A673 (cell line): ENCODE measurements around the gene POM121L12. TPM values are rescaled to one million over a fixed set of nuclear protein-coding genes. Genes with fewer than 3 reads are reported as not detected.

Source experiments
- BruUV-seq: library from RNA; stranded (reverse); fragments of 400-500 nt; replicated peaks from 2 replicates; lab custom pipeline; 2021; lab: Mats Ljungman, UMichigan
- CTCF ChIA-PET: fragments of 300-600 bp; sonication (Branson Sonifier 250); formaldehyde crosslinking; loops from one replicate; lab custom pipeline; 2022; ENCODE audit warnings: antibody characterized with exemption; lab: Charles Lee
- POLR2A ChIA-PET: fragments of 300-600 bp; sonication (Branson Sonifier 250); formaldehyde crosslinking; loops from one replicate; lab custom pipeline; 2022; ENCODE audit warnings: antibody characterized with exemption; ENCODE audit not compliant: low non-redundant PET; lab: Charles Lee
- DNase-seq: peaks from one replicate; pipeline ENCODE4 v3.0.0-alpha.2; 2015; ENCODE audit warnings: low spot score
- H3K27ac ChIP-seq: fragments of 200-600 bp; sonication (generic); 2 replicates; pipeline ENCODE4 v1.5.1; 2016; ENCODE audit warnings: mixed run types, low read depth, mild to moderate bottlenecking, mixed read lengths, antibody characterized with exemption, low read length; ENCODE audit not compliant: poor library complexity, severe bottlenecking
- H3K27me3 ChIP-seq: fragments of 200-600 bp; sonication (generic); replicated peaks from 2 replicates; pipeline ENCODE4 v1.6.1; 2017; ENCODE audit warnings: mixed run types, low read depth, mild to moderate bottlenecking, mixed read lengths, antibody characterized with exemption, low read length; ENCODE audit not compliant: insufficient read depth, poor library complexity
- H3K36me3 ChIP-seq: fragments of 200-600 bp; sonication (generic); 2 replicates; pipeline ENCODE4 v1.6.1; 2016; ENCODE audit warnings: mixed run types, mild to moderate bottlenecking, mixed read lengths, antibody characterized with exemption, low read length; ENCODE audit not compliant: insufficient read depth, poor library complexity, severe bottlenecking
- H3K4me1 ChIP-seq: fragments of 200-600 bp; sonication (generic); 2 replicates; pipeline ENCODE4 v1.6.1; 2017; ENCODE audit warnings: mixed run types, mild to moderate bottlenecking, mixed read lengths, antibody characterized with exemption, low read length; ENCODE audit not compliant: insufficient read depth, poor library complexity, severe bottlenecking
- H3K4me3 ChIP-seq: fragments of 200-600 bp; sonication (generic); 2 replicates; pipeline ENCODE4 v1.5.1; 2016; ENCODE audit warnings: low read depth, mixed run types, mild to moderate bottlenecking, mixed read lengths, low read length; ENCODE audit not compliant: poor library complexity, severe bottlenecking
- H3K9me3 ChIP-seq: fragments of 200-600 bp; sonication (generic); 2 replicates; pipeline ENCODE4 v1.6.1; 2016; ENCODE audit warnings: mixed run types, low read depth, mild to moderate bottlenecking, mixed read lengths, antibody characterized with exemption, low read length; ENCODE audit not compliant: poor library complexity, severe bottlenecking
- CTCF ChIP-seq: fragments of 300-800, 200-600 bp; sonication (generic); conservative IDR thresholded peaks from 2 replicates; pipeline ENCODE4 v1.5.1; 2017; ENCODE audit warnings: low read depth, mild to moderate bottlenecking, antibody characterized with exemption, low read length, moderate library complexity, mixed read lengths
- EZH2 ChIP-seq: fragments of 200-600 bp; sonication (generic); IDR thresholded peaks from 2 replicates; pipeline ENCODE4 v1.6.1; 2017; ENCODE audit warnings: borderline replicate concordance, low read depth, mild to moderate bottlenecking, mixed read lengths, antibody characterized with exemption, low read length; ENCODE audit not compliant: poor library complexity, severe bottlenecking
- intact Hi-C: fragments of 100-400 bp; cut with micrococcal nuclease; formaldehyde crosslinking; loops from one replicate; pipeline ENCODE4 v1.10.0; 2022; ENCODE audit not compliant: unreplicated experiment
- total RNA-seq: library from RNA; stranded (reverse); gene quantifications from 2 replicates; pipeline ENCODE4 v1.2.3, GENCODE V29; 2021

POM121L12 gene
- total RNA-seq, 1 experiment from 2014 or later, result not detected

DNA sequence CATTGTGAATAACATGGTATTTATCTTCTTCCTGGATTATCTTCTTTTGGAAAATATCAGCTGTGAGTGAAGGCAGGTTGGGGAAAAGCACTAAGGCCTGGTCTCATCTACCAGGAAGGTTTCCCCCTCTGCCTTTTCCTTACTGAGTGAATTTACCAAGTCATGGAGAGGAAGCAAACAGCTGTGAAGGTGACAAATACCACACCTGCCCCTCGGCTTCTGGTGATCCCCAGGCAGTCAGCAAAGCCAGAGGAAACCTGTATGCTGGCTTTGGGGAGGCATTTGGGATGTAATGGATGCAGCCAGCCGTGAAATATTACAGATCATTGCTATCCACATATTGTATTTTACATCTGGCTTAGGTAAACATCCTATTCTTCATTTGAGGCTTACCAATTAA lies 24.2 kb downstream of the POM121L12 start:
- no peak for DNase-seq
- Histone ChIP-seq H3K9me3 (peaks cover 61% of the 10 kb centered on the region), H3K4me3 (no peak overlapping the region), H3K27me3 (no peaks in the 10 kb centered on the region), H3K4me1 (no peaks in the 10 kb centered on the region), H3K36me3 (no peaks in the 10 kb centered on the region), H3K27ac (no peak overlapping the region)
- no TSS peak for BruUV-seq
- POLR2A ChIA-PET, result interaction anchor here (0.6 kb wide), 1 partner anchor 697 kb away, joined by 3 read pairs; no protein-coding TSS in a partner anchor
- TF ChIP-seq CTCF (no peak), EZH2 (no peak)
- intact Hi-C loops, result no loop called here
- CTCF ChIA-PET, result no interaction called here

GRCh38 chr7:53060066-53060465 lies 24.6 kb downstream of the POM121L12 start:
- ChIA-PET CTCF (no interaction called here), POLR2A (interaction anchor here (0.6 kb wide), 1 partner anchor 696 kb away, joined by 3 read pairs; no protein-coding TSS in a partner anchor)

GRCh38 chr7:53062796-53063195 lies 27.4 kb downstream of the POM121L12 start:
- Histone ChIP-seq H3K36me3 (no peaks in the 10 kb centered on the region), H3K27ac (no peak overlapping the region), H3K9me3 (peaks cover 56% of the 10 kb centered on the region), H3K27me3 (no peaks in the 10 kb centered on the region), H3K4me1 (no peaks in the 10 kb centered on the region), H3K4me3 (no peak overlapping the region)
- ChIA-PET CTCF (no interaction called here), POLR2A (no interaction called here)
- no peak for TF ChIP-seq CTCF
- TF ChIP-seq EZH2, result no peak
- BruUV-seq, result no TSS peak
- intact Hi-C loops, result no loop called here
- no peak for DNase-seq

More at GRCh38 chr7:53060066-53060465, 24.6 kb downstream of the POM121L12 start:
- no peaks in the 10 kb centered on the region for H3K4me1 ChIP-seq
- DNase-seq, result no peak
- H3K4me3 ChIP-seq, result no peak overlapping the region
- intact Hi-C loops, result no loop called here
- TF ChIP-seq CTCF, result no peak
- TF ChIP-seq EZH2, result no peak
- peaks cover 56% of the 10 kb centered on the region for H3K9me3 ChIP-seq
- BruUV-seq, result no TSS peak
- no peaks in the 10 kb centered on the region for H3K36me3 ChIP-seq
- no peaks in the 10 kb centered on the region for H3K27me3 ChIP-seq
- H3K27ac ChIP-seq, result no peak overlapping the region
